ENCODE results near the gene TACSTD2. TPM values are rescaled to one million over a fixed set of nuclear protein-coding genes. Genes with fewer than 3 reads are reported as not detected.
"Not testable (repeated sequence)": the region's sequence is repeated elsewhere in the genome, so short reads cannot be mapped to it uniquely, and the experiment has no call there.

The TACSTD2 gene
- total and polyA plus RNA-seq, 2 donors (not counting 1 experiment from before 2014, with no cell fraction given) = not detected

DNA sequence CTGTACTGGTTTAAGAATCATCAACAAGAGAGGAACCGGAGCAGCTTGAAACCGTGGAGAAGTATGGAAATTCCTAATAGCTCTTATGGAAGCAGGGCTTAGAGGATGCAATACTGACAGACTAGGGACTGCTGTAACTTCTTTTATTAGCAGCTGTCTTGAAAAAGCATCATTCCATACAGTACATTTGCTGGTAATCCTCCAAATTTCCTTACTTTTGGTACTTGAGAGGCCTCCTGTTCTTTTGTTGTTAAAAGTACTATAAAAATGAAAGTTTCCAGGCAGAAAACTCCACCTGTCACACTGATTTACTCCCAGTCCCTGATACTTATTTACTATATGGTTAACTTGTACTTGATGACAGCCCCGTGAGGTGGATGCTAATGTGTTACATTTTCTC, 38.2 kb downstream of the TACSTD2 start:
- TF ChIP-seq, protein P1, sequence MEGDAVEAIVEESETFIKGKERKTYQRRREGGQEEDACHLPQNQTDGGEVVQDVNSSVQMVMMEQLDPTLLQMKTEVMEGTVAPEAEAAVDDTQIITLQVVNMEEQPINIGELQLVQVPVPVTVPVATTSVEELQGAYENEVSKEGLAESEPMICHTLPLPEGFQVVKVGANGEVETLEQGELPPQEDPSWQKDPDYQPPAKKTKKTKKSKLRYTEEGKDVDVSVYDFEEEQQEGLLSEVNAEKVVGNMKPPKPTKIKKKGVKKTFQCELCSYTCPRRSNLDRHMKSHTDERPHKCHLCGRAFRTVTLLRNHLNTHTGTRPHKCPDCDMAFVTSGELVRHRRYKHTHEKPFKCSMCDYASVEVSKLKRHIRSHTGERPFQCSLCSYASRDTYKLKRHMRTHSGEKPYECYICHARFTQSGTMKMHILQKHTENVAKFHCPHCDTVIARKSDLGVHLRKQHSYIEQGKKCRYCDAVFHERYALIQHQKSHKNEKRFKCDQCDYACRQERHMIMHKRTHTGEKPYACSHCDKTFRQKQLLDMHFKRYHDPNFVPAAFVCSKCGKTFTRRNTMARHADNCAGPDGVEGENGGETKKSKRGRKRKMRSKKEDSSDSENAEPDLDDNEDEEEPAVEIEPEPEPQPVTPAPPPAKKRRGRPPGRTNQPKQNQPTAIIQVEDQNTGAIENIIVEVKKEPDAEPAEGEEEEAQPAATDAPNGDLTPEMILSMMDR (IDR thresholded peaks at IDR 0.05) = no peak
- no peak for TF ChIP-seq EZH2 (IDR thresholded peaks at IDR 0.05; ENCODE audit: borderline replicate concordance, insufficient read depth, low read depth, low read length, poor library complexity, severe bottlenecking)
- DNase-seq (no peak), ATAC-seq (ENCODE audit: low read depth) (no peak)
- Mint-ChIP-seq H3K9me3 (ENCODE audit: insufficient read depth) (no peaks in the 10 kb centered on the region), H3K27me3 (no peaks in the 10 kb centered on the region), H3K4me1 (peaks cover 2% of the 10 kb centered on the region), H3K27ac (no peak overlapping the region), H3K4me3 (no peak overlapping the region)
- Histone ChIP-seq H3K27ac (ENCODE audit: low read length in 2 of 2) (no peak overlapping the region), H3K27me3 (replicated peaks in 1 of 4; ENCODE audit: control extremely low read depth in 1 of 4, control insufficient read depth in 3 of 4, insufficient read depth in 4 of 4, low read length in 3 of 4) (no peaks in the 10 kb centered on the region), H3K4me2 (replicated peaks; ENCODE audit: low read depth, low read length, poor library complexity, severe bottlenecking) (no peak overlapping the region), H2AFZ (ENCODE audit: insufficient read depth, low read depth, low read length, poor library complexity, severe bottlenecking) (no peak overlapping the region), H3K4me3 (ENCODE audit: control extremely low read depth in 1 of 5, extremely low read depth in 1 of 5, insufficient read depth in 1 of 5, low read depth in 2 of 5, low read length in 4 of 5) (no peak overlapping the region), H3K9me3 (ENCODE audit: control extremely low read depth in 1 of 3, control insufficient read depth in 2 of 3, insufficient read depth in 1 of 3, low read length in 2 of 3) (no peaks in the 10 kb centered on the region), H3K4me1 (ENCODE audit: control insufficient read depth in 2 of 2, insufficient read depth in 2 of 2, low read length in 2 of 2) (no peaks in the 10 kb centered on the region), H4K20me1 (ENCODE audit: control insufficient read depth, insufficient read depth, low read length, poor library complexity, severe bottlenecking) (no peaks in the 10 kb centered on the region), H3K36me3 (replicated peaks in 1 of 2; ENCODE audit: control extremely low read depth in 1 of 2, control insufficient read depth in 1 of 2, extremely low read depth in 1 of 2, insufficient read depth in 2 of 2, low read length in 1 of 2) (peaks cover 4 to 8% of the 10 kb centered on the region in 2 experiments), H3K79me2 (ENCODE audit: control insufficient read depth, insufficient read depth, low read length) (peaks cover 3% of the 10 kb centered on the region), H3K9ac (ENCODE audit: low read length) (no peak overlapping the region)
- CTCF ChIA-PET = interaction anchor here (0.5 to 2.3 kb wide), 3 partner anchors 22 to 703 kb away, joined by 3 to 7 read pairs (median 3); no protein-coding TSS in a partner anchor
- intact Hi-C loops (cut with micrococcal nuclease) = no loop called here
- WGBS (ENCODE audit: insufficient coverage) = no CpG with 5 or more reads among the region's 3 CpGs
- POLR2A ChIA-PET = interaction anchor here (0.7 kb wide), 1 partner anchor 563 kb away, joined by 4 read pairs; no protein-coding TSS in a partner anchor

DNA sequence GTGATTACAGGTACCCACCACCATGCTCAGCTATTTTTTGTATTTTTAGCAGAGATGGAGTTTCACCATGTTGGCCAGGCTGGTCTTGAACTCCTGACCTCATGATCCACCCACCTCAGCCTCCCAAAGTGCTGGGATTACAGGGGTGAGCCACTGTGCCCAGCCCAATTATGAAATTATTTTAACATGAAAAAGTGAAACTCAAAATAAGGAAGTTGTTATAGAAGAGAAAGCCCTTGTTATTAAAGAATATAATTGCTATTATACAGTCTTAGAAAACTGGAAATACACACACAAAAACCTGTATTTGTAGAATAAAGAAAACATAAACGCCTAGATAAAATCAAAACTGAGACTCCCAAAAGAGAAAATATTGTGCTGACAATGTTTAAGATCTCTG, 45.2 kb downstream of the TACSTD2 start:
- H3K27me3 Mint-ChIP-seq; H3K4me1 ChIP-seq (ENCODE audit: control insufficient read depth in 2 of 2, insufficient read depth in 2 of 2, low read length in 2 of 2); intact Hi-C loops (cut with micrococcal nuclease); H2AFZ ChIP-seq (ENCODE audit: insufficient read depth, low read depth, low read length, poor library complexity, severe bottlenecking); H3K27ac ChIP-seq (ENCODE audit: low read length in 2 of 2); DNase-seq; H3K9ac ChIP-seq (ENCODE audit: low read length); CTCF ChIA-PET; H3K36me3 ChIP-seq (replicated peaks in 1 of 2; ENCODE audit: control extremely low read depth in 1 of 2, control insufficient read depth in 1 of 2, extremely low read depth in 1 of 2, insufficient read depth in 2 of 2, low read length in 1 of 2); H3K9me3 Mint-ChIP-seq (ENCODE audit: insufficient read depth); H3K9me3 ChIP-seq (ENCODE audit: control extremely low read depth in 1 of 3, control insufficient read depth in 2 of 3, insufficient read depth in 1 of 3, low read length in 2 of 3); H3K79me2 ChIP-seq (ENCODE audit: control insufficient read depth, insufficient read depth, low read length); H4K20me1 ChIP-seq (ENCODE audit: control insufficient read depth, insufficient read depth, low read length, poor library complexity, severe bottlenecking); POLR2A ChIA-PET; H3K27me3 ChIP-seq (replicated peaks in 1 of 4; ENCODE audit: control extremely low read depth in 1 of 4, control insufficient read depth in 3 of 4, insufficient read depth in 4 of 4, low read length in 3 of 4); H3K4me1 Mint-ChIP-seq; H3K4me3 Mint-ChIP-seq; H3K4me3 ChIP-seq (ENCODE audit: control extremely low read depth in 1 of 5, extremely low read depth in 1 of 5, insufficient read depth in 1 of 5, low read depth in 2 of 5, low read length in 4 of 5); ATAC-seq (ENCODE audit: low read depth): not testable (repeated sequence)
- no CpG with 5 or more reads among the region's 1 CpG for WGBS (ENCODE audit: insufficient coverage)
- H3K27ac Mint-ChIP-seq = peak overlapping the region; percentile 37
- peak overlapping the region; percentile 14 for H3K4me2 ChIP-seq (replicated peaks; ENCODE audit: low read depth, low read length, poor library complexity, severe bottlenecking)
